ENCODE results near the gene TBC1D17. TPM values are rescaled to one million over a fixed set of nuclear protein-coding genes. Genes with fewer than 3 reads are reported as not detected.
A peak's percentile ranks its signal among the peaks of the same experiment; 100 is the strongest.

TBC1D17 gene
- total and polyA plus RNA-seq, 2 of the 13 experiments (the other 11 are each of a cell fraction or from before 2014, with no cell fraction given), result 9.7 to 16.9 TPM

GRCh38 chr19:49850487-49851342, 26.8 kb upstream of the TBC1D17 start, which contains the start of gene PTOV1 (continued):
- TF ChIP-seq ZNF180 (CRISPR knock-in tag; IDR thresholded peaks at IDR 0.05; ENCODE audit: borderline replicate concordance, low read depth) (no peak), ZNF639 (CRISPR knock-in tag; conservative IDR thresholded peaks at IDR 0.05) (peak; percentile 70), HNF4A (CRISPR knock-in tag; IDR thresholded peaks at IDR 0.05) (no peak), NFE2L2 (IDR thresholded peaks at IDR 0.05; ENCODE audit: low read length) (no peak), ZBTB3 (CRISPR knock-in tag; IDR thresholded peaks at IDR 0.05; ENCODE audit: borderline replicate concordance, low read depth) (no peak), HNRNPH1 (optimal IDR thresholded peaks at IDR 0.05; ENCODE audit: low read depth, low read length) (no peak), CENPT (CRISPR knock-in tag; IDR thresholded peaks at IDR 0.05; ENCODE audit: low read depth) (peak; percentile 51; the same call in 1 of the 2 replicates), ZNF142 (CRISPR knock-in tag; IDR thresholded peaks at IDR 0.05) (0 out of 2 replicates have a peak, but pooled peaks have one; percentile 59), ZNF816 (CRISPR knock-in tag; IDR thresholded peaks at IDR 0.05; ENCODE audit: borderline replicate concordance) (0 out of 2 replicates have a peak, but pooled peaks have one; percentile 10), TFE3 (CRISPR knock-in tag; IDR thresholded peaks at IDR 0.05) (0 out of 2 replicates have a peak, but pooled peaks have one; percentile 38), ZSCAN29 (CRISPR knock-in tag; conservative IDR thresholded peaks at IDR 0.05) (no peak), HES4 (CRISPR knock-in tag; IDR thresholded peaks at IDR 0.05; ENCODE audit: borderline replicate concordance) (no peak), BCL3 (CRISPR knock-in tag; IDR thresholded peaks at IDR 0.05) (peak; percentile 75; the same call in 1 of the 2 replicates), USF2 (IDR thresholded peaks at IDR 0.05; ENCODE audit: low read depth, low read length) (no peak), USF2 (CRISPR knock-in tag; IDR thresholded peaks at IDR 0.05; ENCODE audit: borderline replicate concordance) (no peak)
